PC-3 (cell line): ENCODE data around the gene LCLAT1.

Experiments
- CTCF ChIP-seq: fragments of 300-600 bp; sonication (generic); conservative IDR thresholded peaks from 2 replicates; pipeline ENCODE4 v1.5.1; 2017; ENCODE audit warnings: antibody characterized with exemption, low read depth, mild to moderate bottlenecking, low read length
- EZH2 ChIP-seq: fragments of 300-600 bp; sonication (generic); IDR thresholded peaks from one replicate; pipeline ENCODE4 v1.6.1; 2017; ENCODE audit warnings: antibody characterized with exemption, mild to moderate bottlenecking, low read length; ENCODE audit not compliant: unreplicated experiment

- TF ChIP-seq CTCF: no peak
- TF ChIP-seq EZH2: no peak
Observed at GRCh38 chr2:30622452-30622851, 175.4 kb downstream of the LCLAT1 start.
